Effector memory CD8-positive, alpha-beta T cell (primary cell): ENCODE measurements around the gene LRRC55.

ENCODE experiments used
- ATAC-seq: fragments of 150-1000 bp; cut with Tn5 transposase; replicated peaks from 2 replicates; pipeline ENCODE4 v1.10.0; 2021; ENCODE audit warnings: mild to moderate bottlenecking, moderate library complexity
- DNase-seq, 3 experiments: peaks; one replicate each; pipeline ENCODE4 v3.0.0; 2021
- H3K27ac Mint-ChIP-seq, 2 donors: one replicate each; pipeline ENCODE4 v1.8.0; 2022; ENCODE audit warnings: mild to moderate bottlenecking in 2 of 2, mixed read lengths in 2 of 2, moderate library complexity in 2 of 2
- H3K27me3 Mint-ChIP-seq, 2 donors: one replicate each; pipeline ENCODE4 v1.8.0; 2022; ENCODE audit warnings: mixed read lengths in 2 of 2
- H3K36me3 Mint-ChIP-seq: one replicate; pipeline ENCODE4 v1.8.0; 2022; ENCODE audit warnings: mild to moderate bottlenecking, moderate library complexity, mixed read lengths; ENCODE audit not compliant: insufficient read depth
- H3K4me1 Mint-ChIP-seq, 2 donors: one replicate each; pipeline ENCODE4 v1.8.0; 2022; ENCODE audit warnings: low read depth in 2 of 2, mixed read lengths in 2 of 2
- H3K4me3 Mint-ChIP-seq, 2 donors: one replicate each; pipeline ENCODE4 v1.8.0; 2022; ENCODE audit warnings: mild to moderate bottlenecking in 2 of 2, mixed read lengths in 2 of 2, moderate library complexity in 2 of 2
- H3K9me3 Mint-ChIP-seq, 2 donors: one replicate each; pipeline ENCODE4 v1.8.0; 2022; ENCODE audit warnings: mixed read lengths in 2 of 2

LRRC55 gene

DNA sequence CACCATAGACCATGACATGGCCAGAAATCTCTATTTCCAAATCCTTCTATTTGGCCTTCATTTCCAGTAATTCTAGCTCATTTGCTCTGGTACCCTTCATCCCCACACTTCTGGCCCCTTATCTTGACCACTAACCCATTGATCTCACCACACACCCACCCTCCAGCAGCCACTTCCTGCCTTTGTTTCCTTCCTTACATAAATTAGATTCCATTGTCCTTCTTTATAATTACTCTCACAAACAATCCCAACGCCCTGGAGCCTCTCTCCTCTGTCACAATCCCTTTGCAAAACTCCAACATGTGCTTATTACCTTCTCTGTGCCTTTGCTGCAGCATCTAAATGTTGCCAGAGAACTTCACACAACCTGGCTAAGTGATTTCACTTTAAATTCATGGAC lies 40.5 kb downstream of the LRRC55 start:
- ATAC-seq (no peak), DNase-seq (no peak)
- Mint-ChIP-seq H3K27ac (no peak overlapping the region), H3K4me3 (no peak overlapping the region), H3K4me1 (no peaks in the 10 kb centered on the region), H3K36me3 (no peaks in the 10 kb centered on the region), H3K9me3 (no peaks in the 10 kb centered on the region), H3K27me3 (peaks cover 7 to 13% of the 10 kb centered on the region in 2 donors)

GRCh38 chr11:57223601-57224000 lies 41.8 kb downstream of the LRRC55 start:
- H3K4me3 Mint-ChIP-seq = no peak overlapping the region
- no peak for ATAC-seq
- no peak for DNase-seq

DNA sequence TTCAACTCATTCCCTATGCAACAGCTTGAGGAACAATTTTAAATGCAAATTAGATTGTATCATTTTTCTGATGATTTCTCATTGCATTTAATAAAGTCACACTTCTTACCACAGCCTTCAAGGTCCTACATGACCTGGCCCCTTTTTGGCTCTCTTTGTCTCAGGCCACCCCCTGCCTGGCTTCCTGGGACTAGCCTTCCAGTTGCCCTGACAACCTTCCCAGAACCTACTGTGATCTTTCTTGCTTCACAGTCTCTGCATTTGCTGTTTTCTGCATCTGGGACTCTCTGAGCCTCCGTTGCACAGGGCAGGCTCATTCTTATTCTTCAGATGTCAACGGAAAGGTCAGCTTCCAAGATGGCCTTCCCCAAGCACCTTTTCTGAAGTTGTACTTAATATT lies 42.4 kb downstream of the LRRC55 start:
- no peaks in the 10 kb centered on the region for H3K9me3 Mint-ChIP-seq
- no peak overlapping the region for H3K27ac Mint-ChIP-seq
- DNase-seq (no peak), ATAC-seq (no peak)
- no peaks in the 10 kb centered on the region for H3K36me3 Mint-ChIP-seq
- H3K4me3 Mint-ChIP-seq = no peak overlapping the region
- H3K4me1 Mint-ChIP-seq = no peaks in the 10 kb centered on the region
- H3K27me3 Mint-ChIP-seq = peaks cover 6 to 7% of the 10 kb centered on the region in 2 donors

More at GRCh38 chr11:57223601-57224000, 41.8 kb downstream of the LRRC55 start:
- no peaks in the 10 kb centered on the region for H3K4me1 Mint-ChIP-seq
- no peak overlapping the region for H3K27ac Mint-ChIP-seq
- no peaks in the 10 kb centered on the region for H3K36me3 Mint-ChIP-seq
- no peaks in the 10 kb centered on the region for H3K9me3 Mint-ChIP-seq
- peaks cover 6 to 7% of the 10 kb centered on the region in 2 donors for H3K27me3 Mint-ChIP-seq

DNA sequence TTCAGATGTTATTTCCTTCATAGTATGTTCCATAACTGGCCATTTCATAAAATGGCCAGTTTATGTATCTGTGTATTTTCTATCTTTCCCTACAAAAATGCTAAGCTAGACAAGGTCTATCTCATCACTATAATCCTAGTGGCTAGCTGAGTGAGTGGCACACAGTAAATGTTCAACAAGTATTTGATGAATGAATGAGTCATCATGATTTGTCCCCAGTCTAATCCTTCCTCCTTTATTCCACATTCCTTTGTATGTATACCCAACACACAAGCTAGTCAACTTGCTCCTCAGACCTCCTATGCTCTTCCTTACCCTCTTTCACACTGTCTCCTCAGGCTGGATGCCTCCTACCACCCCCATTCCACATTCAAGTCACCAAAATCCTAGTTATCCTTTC lies 42.8 kb downstream of the LRRC55 start:
- Mint-ChIP-seq H3K36me3 (no peaks in the 10 kb centered on the region), H3K9me3 (no peaks in the 10 kb centered on the region), H3K27me3 (peaks cover 6 to 7% of the 10 kb centered on the region in 2 donors), H3K4me3 (no peak overlapping the region), H3K4me1 (no peaks in the 10 kb centered on the region), H3K27ac (no peak overlapping the region)
- ATAC-seq (no peak), DNase-seq (no peak)

DNA sequence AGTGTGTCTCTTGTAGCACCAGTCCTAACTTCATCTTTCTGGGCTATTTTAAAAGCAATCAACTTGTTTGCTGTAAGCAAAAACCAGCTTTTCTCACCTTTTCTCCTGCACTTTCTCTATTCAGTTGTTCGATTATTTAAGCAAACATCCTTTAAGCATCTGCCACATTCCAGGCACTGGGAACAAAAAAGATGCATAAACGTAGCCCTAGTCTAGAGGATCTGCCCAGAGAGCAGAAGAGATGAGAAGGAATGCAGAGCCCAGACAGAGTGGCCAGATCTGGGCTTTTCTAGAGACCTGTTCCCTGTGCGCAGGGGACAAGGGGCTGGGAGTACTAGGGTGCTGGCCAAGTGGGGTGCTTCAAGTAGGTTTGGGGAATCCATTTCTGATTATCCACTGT lies 46.8 kb downstream of the LRRC55 start:
- H3K4me3 Mint-ChIP-seq = no peak overlapping the region
- no peak for DNase-seq
- peaks cover 42 to 44% of the 10 kb centered on the region in 2 donors for H3K27me3 Mint-ChIP-seq
- no peak overlapping the region for H3K27ac Mint-ChIP-seq
- H3K4me1 Mint-ChIP-seq = peaks cover 0 to 8% of the 10 kb centered on the region in 2 donors
- no peak for ATAC-seq
- H3K9me3 Mint-ChIP-seq = no peaks in the 10 kb centered on the region
- H3K36me3 Mint-ChIP-seq = no peaks in the 10 kb centered on the region

DNA sequence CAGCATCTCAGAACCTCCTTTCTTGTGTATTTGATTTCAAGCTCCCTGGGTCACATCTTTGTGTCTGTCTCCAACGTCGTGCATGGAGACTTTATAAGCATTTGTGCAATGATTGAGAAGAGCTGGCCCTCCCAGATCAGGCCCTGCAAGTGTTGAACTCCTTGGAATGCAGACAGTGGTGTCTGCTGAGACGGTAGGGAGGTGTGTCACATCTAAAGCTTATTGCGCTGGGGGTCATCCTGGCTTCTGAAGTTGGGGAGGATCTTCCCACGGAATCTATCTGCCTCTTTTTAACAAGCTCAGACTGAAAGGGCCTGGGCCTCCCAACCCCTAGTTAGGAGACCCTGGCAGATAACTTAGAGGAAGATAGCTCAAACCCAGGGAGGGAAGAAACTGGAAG lies 48.6 kb downstream of the LRRC55 start:
- no peak for DNase-seq
- Mint-ChIP-seq H3K4me1 (peaks cover 0 to 8% of the 10 kb centered on the region in 2 donors), H3K27me3 (peaks cover 59 to 61% of the 10 kb centered on the region in 2 donors), H3K4me3 (no peak overlapping the region), H3K27ac (no peak overlapping the region), H3K36me3 (no peaks in the 10 kb centered on the region), H3K9me3 (no peaks in the 10 kb centered on the region)
- no peak for ATAC-seq

- Mint-ChIP-seq H3K4me3 (no peak overlapping the region), H3K36me3 (no peaks in the 10 kb centered on the region), H3K4me1 (peaks cover 0 to 8% of the 10 kb centered on the region in 2 donors), H3K27ac (no peak overlapping the region), H3K9me3 (no peaks in the 10 kb centered on the region), H3K27me3 (peaks cover 66 to 67% of the 10 kb centered on the region in 2 donors)
- DNase-seq (no peak), ATAC-seq (no peak)
These were observed 49.2 kb downstream of the LRRC55 start for GRCh38 chr11:57230791-57231538.

- no peaks in the 10 kb centered on the region for H3K9me3 Mint-ChIP-seq
- ATAC-seq (no peak), DNase-seq (no peak)
- no peak overlapping the region for H3K27ac Mint-ChIP-seq
- H3K4me1 Mint-ChIP-seq = peaks cover 0 to 8% of the 10 kb centered on the region in 2 donors
- no peaks in the 10 kb centered on the region for H3K36me3 Mint-ChIP-seq
- no peak overlapping the region for H3K4me3 Mint-ChIP-seq
- H3K27me3 Mint-ChIP-seq = peaks cover 70 to 72% of the 10 kb centered on the region in 2 donors
These were observed 49.9 kb downstream of the LRRC55 start for GRCh38 chr11:57231539-57232253.

- Mint-ChIP-seq H3K4me3 (no peak overlapping the region), H3K27ac (no peak overlapping the region), H3K27me3 (peaks cover 82 to 92% of the 10 kb centered on the region in 2 donors), H3K36me3 (no peaks in the 10 kb centered on the region), H3K9me3 (no peaks in the 10 kb centered on the region), H3K4me1 (peaks cover 8 to 11% of the 10 kb centered on the region in 2 donors)
- DNase-seq = no peak
- ATAC-seq = no peak
These were observed 51.9 kb downstream of the LRRC55 start for GRCh38 chr11:57233702-57234101.

DNA sequence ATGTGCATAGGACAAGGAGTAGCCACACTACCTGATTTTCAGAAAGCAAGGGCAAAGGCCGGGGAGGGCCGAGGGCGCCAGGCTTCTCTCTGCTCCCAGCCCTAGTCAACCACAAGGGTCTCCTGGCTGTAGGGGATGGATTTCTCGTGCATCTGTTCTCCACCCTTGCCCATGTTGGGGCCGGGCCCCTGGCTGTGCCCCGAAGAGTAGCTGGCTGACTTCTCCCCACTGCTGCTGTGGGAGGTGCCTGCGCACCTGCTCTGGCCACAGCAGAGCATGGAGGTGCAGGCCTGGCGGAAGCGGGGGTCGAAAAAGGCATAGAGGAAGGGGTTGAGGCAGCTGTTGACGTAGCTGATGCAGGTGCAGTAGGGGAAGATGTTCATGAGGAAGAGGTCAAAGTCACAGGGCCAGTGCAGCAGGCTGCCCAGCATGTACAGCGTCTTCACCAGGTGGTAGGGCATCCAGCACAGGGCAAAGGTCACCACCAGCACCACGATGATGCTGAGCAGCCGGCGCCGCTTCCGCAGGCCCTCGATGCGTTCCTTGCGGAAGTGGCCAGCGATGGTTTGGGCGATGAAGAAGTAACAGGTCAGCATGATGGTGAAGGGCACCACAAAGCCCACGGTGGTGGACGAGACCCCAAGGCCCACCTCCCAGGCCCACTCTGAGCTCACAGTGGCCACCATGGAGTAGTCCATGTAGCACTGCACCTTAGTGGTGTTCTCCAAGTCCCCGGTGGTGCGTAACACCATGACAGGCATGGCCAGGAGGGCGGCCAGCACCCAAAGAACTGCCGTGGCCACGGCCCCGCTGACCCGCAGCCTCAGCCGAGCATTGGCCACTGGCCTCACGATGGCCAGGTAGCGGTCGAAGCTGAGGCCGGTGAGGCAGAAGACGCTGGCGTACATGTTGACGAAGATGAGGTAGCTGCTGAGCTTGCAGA lies 54.3 kb downstream of the LRRC55 start:
- Mint-ChIP-seq H3K4me3 (no peak overlapping the region), H3K4me1 (peaks cover 8 to 11% of the 10 kb centered on the region in 2 donors), H3K9me3 (no peaks in the 10 kb centered on the region), H3K27ac (no peak overlapping the region), H3K36me3 (no peaks in the 10 kb centered on the region), H3K27me3 (peaks cover 69 to 97% of the 10 kb centered on the region in 2 donors)
- DNase-seq (no peak), ATAC-seq (no peak)

DNA sequence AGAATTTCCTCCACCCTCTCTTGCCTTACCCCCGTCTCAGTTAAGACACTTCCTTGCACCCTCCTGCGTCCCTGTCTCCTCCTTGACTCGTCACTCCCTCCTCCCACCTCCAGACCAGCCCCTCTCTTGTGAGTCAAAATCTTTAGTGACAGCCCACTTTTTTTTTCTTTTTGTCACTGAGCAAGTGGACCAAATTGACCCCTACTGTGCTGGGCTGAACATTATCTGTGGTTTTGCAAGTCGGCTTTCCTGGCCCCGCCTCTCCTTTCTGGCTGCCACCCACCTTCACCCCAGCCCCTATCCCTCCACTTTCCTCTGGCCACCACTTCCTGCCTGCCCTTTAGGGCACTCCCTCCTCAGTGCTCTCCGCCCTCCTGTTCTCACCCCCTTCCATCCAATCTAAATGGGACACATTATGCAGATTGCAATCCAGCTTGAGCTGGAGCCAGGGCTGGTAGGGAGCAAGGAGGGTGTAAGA lies 55.5 kb downstream of the LRRC55 start, which contains the start of gene APLNR:
Gene APLNR, minus strand, starts transcription at position 47 of the 478 bp plus-strand sequence. CDS start 246 bp downstream, outside the sequence.
- Mint-ChIP-seq H3K4me3 (no peak within 1 kb of the TSS), H3K27me3 (peaks cover 57 to 97% of the 10 kb centered on the region in 2 donors), H3K27ac (no peak within 1 kb of the TSS), H3K9me3 (no peaks in the 10 kb centered on the region), H3K4me1 (peaks cover 0 to 11% of the 10 kb centered on the region in 2 donors), H3K36me3 (no peaks in the 10 kb centered on the region)
- ATAC-seq (no peak), DNase-seq (no peak)

- Mint-ChIP-seq H3K36me3 (no peaks in the 10 kb centered on the region), H3K27me3 (peaks cover 36 to 92% of the 10 kb centered on the region in 2 donors), H3K27ac (no peak overlapping the region), H3K4me3 (no peak overlapping the region), H3K4me1 (peaks cover 0 to 11% of the 10 kb centered on the region in 2 donors), H3K9me3 (no peaks in the 10 kb centered on the region)
- DNase-seq (no peak), ATAC-seq (no peak)
These were observed 57.6 kb downstream of the LRRC55 start for GRCh38 chr11:57239348-57239747.

- Mint-ChIP-seq H3K27ac (no peak overlapping the region), H3K27me3 (peaks cover 30 to 85% of the 10 kb centered on the region in 2 donors), H3K4me3 (no peak overlapping the region), H3K4me1 (peaks cover 5 to 12% of the 10 kb centered on the region in 2 donors), H3K36me3 (no peaks in the 10 kb centered on the region), H3K9me3 (no peaks in the 10 kb centered on the region)
- ATAC-seq = no peak
- DNase-seq = no peak
These were observed 58.3 kb downstream of the LRRC55 start for GRCh38 chr11:57240007-57240406.
